GM10266 (cell line): ENCODE measurements around the gene KEL.

Source experiments
- DNase-seq: peaks from one replicate; pipeline ENCODE4 v3.0.0; 2012; ENCODE audit errors: extremely low spot score
- TF ChIP-seq, protein P1 (sequence below): IDR thresholded peaks from 2 replicates; pipeline ENCODE4 v1.5.1; 2012; ENCODE audit warnings: mild to moderate bottlenecking, low read depth; ENCODE audit not compliant: control insufficient read depth, insufficient read depth; ENCODE audit errors: missing control alignments

The KEL gene, protein sequence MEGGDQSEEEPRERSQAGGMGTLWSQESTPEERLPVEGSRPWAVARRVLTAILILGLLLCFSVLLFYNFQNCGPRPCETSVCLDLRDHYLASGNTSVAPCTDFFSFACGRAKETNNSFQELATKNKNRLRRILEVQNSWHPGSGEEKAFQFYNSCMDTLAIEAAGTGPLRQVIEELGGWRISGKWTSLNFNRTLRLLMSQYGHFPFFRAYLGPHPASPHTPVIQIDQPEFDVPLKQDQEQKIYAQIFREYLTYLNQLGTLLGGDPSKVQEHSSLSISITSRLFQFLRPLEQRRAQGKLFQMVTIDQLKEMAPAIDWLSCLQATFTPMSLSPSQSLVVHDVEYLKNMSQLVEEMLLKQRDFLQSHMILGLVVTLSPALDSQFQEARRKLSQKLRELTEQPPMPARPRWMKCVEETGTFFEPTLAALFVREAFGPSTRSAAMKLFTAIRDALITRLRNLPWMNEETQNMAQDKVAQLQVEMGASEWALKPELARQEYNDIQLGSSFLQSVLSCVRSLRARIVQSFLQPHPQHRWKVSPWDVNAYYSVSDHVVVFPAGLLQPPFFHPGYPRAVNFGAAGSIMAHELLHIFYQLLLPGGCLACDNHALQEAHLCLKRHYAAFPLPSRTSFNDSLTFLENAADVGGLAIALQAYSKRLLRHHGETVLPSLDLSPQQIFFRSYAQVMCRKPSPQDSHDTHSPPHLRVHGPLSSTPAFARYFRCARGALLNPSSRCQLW

DNA sequence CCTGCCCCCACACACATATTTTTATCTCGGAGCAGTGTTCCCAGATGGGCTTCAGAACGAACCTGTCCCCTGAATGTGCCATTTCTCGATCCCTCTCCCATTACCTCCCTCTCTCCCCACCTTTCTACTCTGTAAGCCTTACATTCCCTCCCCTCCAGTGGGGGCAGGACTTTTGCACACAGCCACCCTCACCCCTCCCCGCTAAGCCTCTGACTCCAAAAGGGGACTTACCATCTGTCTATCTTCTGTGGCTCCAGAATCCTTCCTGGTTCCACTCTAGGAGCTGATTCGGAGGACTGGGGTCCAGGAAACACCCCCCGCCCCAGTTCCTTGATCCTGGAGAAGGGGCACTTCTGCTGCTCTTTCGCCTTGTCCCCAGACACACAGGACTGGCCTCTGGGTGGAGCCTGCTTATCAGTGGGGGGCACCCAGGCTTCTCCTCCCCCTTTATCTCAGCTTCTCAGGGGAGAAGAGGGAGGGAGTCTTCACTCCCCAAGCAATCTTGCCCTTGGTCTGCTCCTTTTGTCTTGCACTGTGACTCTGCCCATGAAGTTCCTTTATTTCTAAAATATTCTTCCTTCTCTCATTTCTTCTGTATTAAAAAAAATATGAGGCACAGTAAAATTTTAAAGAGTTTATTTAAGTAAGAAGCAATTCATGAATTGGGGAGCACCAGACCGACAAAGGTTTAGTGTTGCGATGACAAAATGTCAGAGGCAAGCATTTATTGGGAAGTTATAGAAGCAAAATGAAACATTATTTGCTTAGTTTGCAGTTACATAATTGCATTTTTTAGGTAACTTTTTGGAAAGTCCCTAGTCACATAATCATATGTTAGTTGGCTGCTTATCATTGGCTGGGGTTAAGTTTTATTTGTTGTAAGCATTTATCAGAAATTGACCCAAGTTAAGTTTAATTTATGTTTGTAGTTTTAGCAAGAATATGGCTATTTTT, at the start of gene KEL:
KEL (minus strand) TSS at position 391 of the 954 bp plus-strand sequence; CDS start at position 234, 157 bp downstream.
- TF ChIP-seq, protein P1, sequence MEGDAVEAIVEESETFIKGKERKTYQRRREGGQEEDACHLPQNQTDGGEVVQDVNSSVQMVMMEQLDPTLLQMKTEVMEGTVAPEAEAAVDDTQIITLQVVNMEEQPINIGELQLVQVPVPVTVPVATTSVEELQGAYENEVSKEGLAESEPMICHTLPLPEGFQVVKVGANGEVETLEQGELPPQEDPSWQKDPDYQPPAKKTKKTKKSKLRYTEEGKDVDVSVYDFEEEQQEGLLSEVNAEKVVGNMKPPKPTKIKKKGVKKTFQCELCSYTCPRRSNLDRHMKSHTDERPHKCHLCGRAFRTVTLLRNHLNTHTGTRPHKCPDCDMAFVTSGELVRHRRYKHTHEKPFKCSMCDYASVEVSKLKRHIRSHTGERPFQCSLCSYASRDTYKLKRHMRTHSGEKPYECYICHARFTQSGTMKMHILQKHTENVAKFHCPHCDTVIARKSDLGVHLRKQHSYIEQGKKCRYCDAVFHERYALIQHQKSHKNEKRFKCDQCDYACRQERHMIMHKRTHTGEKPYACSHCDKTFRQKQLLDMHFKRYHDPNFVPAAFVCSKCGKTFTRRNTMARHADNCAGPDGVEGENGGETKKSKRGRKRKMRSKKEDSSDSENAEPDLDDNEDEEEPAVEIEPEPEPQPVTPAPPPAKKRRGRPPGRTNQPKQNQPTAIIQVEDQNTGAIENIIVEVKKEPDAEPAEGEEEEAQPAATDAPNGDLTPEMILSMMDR = no peak
- DNase-seq = no peak

GRCh38 chr7:143008007-143008901, 46.1 kb upstream of the KEL start:
- peak; percentile 35 for DNase-seq
- TF ChIP-seq, protein P1 = peak; percentile 82

DNA sequence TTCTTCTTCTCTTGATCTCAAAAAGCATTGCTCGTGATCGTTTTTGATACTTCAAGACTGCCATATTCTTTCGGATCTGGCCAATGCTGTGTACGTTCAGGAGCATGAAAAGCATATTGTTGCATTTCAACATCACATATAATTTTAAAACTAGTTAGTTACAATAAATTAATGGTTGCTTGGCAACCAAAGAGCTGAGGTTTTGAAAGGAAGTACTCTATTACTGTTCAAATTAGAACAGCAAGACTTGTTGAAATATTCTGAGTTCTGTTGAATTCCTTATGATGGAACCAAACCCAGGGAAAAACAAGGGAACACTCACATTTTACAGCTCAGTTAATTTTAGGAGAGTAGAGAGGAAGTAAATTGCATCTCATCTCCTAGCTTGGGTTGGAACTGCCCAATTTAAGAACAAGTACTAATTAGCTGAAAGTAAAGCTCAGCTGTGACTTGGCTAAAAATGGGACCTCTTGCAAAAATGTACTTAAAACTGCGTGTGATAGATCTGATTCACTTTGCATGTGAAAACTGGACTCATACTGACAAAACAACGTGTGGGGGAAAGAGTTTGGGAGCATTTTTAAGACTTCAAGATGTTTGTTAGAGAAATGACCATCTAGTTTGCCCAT, 43.6 kb upstream of the KEL start:
- TF ChIP-seq, protein P1 = no peak
- DNase-seq = no peak

DNA sequence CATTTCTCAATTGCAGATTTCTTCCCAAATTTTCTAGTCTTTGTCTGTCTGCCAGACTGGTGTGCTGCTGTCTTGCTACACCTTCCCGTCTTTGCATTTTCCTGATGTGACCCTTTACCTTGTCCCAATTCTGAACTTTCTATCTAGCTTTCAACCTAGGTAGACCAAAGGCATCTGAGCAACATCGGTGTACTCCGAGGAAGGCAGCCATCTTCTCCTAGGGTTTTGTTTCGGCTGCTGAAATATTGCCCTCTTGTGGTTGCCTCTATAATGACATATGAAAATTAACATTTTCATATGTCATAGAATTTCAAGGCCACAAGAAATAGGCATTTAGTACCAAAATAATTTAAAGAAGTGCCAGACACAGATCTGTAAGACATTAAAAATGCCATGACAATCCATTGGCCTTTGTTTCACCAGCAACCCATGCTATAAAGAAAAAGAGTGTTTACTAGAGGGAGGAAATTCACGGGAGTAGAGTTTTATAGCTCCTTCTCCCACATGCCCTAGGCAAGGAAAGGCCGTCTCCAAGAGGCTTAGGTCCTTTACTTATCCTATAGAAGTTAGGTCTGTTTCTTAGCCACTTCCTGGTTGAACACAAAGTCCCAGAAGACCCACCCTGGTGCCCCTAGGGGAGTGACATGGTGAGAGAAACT, 41.4 kb upstream of the KEL start:
- peak; percentile 50 for DNase-seq
- TF ChIP-seq, protein P1 = peak; percentile 57

GRCh38 chr7:143002898-143003297, 40.7 kb upstream of the KEL start:
- TF ChIP-seq, protein P1 = no peak

More at GRCh38 chr7:143002898-143003297, 40.7 kb upstream of the KEL start:
- no peak for DNase-seq
